K562 (cell line): ENCODE measurements around the gene TUBD1. TPM values are rescaled to one million over a fixed set of nuclear protein-coding genes. Genes with fewer than 3 reads are reported as not detected.

Experiments used
- ERF ChIP-seq: fragments of 450-650 bp; formaldehyde crosslinking; IDR thresholded peaks from 2 replicates; pipeline ENCODE4 v1.4.0; 2020; ENCODE audit warnings: mild to moderate bottlenecking, mixed read lengths
- HBP1 ChIP-seq: fragments of 450-650 bp; formaldehyde crosslinking; IDR thresholded peaks from 2 replicates; pipeline ENCODE4 v1.4.0; 2022; ENCODE audit warnings: missing genetic modification characterization
- HMBOX1 ChIP-seq: sonication (generic); IDR thresholded peaks from 2 replicates; pipeline ENCODE4 v1.6.1; 2016
- MAX ChIP-seq: sonication (generic); formaldehyde crosslinking; IDR thresholded peaks from 2 replicates; pipeline ENCODE4 v1.9.0; 2022; ENCODE audit warnings: mild to moderate bottlenecking, missing genetic modification reagents
- POLR2A ChIP-seq: fragments of 450-650 bp; conservative IDR thresholded peaks from 2 replicates; pipeline ENCODE4 v1.6.1; 2016
- SREBF2 ChIP-seq: sonication (generic); formaldehyde crosslinking; IDR thresholded peaks from 2 replicates; pipeline ENCODE4 v1.4.0; 2020; ENCODE audit warnings: mild to moderate bottlenecking, missing genetic modification reagents
- THRA ChIP-seq: fragments of 450-650 bp; IDR thresholded peaks from 2 replicates; pipeline ENCODE4 v1.6.1; 2017; ENCODE audit warnings: mild to moderate bottlenecking, moderate library complexity
- ZFP1 ChIP-seq: fragments of 450-650 bp; formaldehyde crosslinking; IDR thresholded peaks from 2 replicates; pipeline ENCODE4 v1.4.0; 2020; ENCODE audit warnings: mild to moderate bottlenecking, mixed read lengths
- ZNF318 ChIP-seq, 2 experiments: fragments of 450-650 bp; IDR thresholded peaks; 2 replicates each; pipeline ENCODE4 v1.6.1; 2016; ENCODE audit warnings: mild to moderate bottlenecking in 2 of 2, borderline replicate concordance in 1 of 2, low read depth in 1 of 2, moderate library complexity in 1 of 2
- polyA plus RNA-seq, 8 experiments: library from polyadenylated mRNA; depleted of rRNA in 4 of 8; stranded (reverse) in 5 of 8; unstranded in 3 of 8; fragments of >200 nt; fragmentation: Nextera tagmentation in 2 of 8; fragmentation: Illumina TruSeq in 1 of 8; extraction: Ambion mirVana in 2 of 8; extraction: Trizol in 1 of 8; gene quantifications; 2 replicates each; pipeline versions ENCODE4 v1.2.1 to v1.2.3, GENCODE V29; 2011 to 2014; ENCODE audit warnings: inconsistent platforms in 1 of 8, missing spikeins in 1 of 8
- total RNA-seq, 7 experiments: library from RNA; depleted of rRNA in 6 of 7; stranded (reverse); fragments of >200 nt in 6 of 7; fragmentation: Illumina TruSeq in 2 of 7; extraction: Trizol in 2 of 7; gene quantifications; 2 replicates each; pipeline versions ENCODE4 v1.2.1 to v1.2.3, GENCODE V29; 2011 to 2021; ENCODE audit warnings: low replicate concordance in 1 of 7

Gene TUBD1
- total and polyA plus RNA-seq, 9 of the 15 experiments (the other 6 are each of a cell fraction or from before 2014, with no cell fraction given): 10.8 to 35.3 (median 17.9) TPM

- no peak for TF ChIP-seq ZNF318 (IDR thresholded peaks at IDR 0.05; ENCODE audit: borderline replicate concordance in 1 of 2, low read depth in 1 of 2)
- TF ChIP-seq MAX (CRISPR knock-in tag): no peak
- no peak; the same call in 1 of the 2 replicates for TF ChIP-seq HBP1 (CRISPR knock-in tag)
- peak; percentile 46; the same call in 1 of the 2 replicates for TF ChIP-seq HMBOX1
- TF ChIP-seq THRA: peak; percentile 73
- peak; percentile 78 for TF ChIP-seq ERF
- TF ChIP-seq ZFP1 (CRISPR knock-in tag): no peak
- TF ChIP-seq POLR2A: 0 out of 2 replicates have a peak, but pooled peaks have one; percentile 11
- TF ChIP-seq SREBF2: no peak
Measured at GRCh38 chr17:59845595-59846393, 46.9 kb downstream of the TUBD1 start (continued).
